ENCODE measurements around the gene PACS2. TPM values are rescaled to one million over a fixed set of nuclear protein-coding genes. Genes with fewer than 3 reads are reported as not detected.

Gene PACS2
- total and polyA plus RNA-seq, 2 of the 4 experiments (the other 2 are of a cell fraction) = 15.6 to 32.2 TPM

DNA sequence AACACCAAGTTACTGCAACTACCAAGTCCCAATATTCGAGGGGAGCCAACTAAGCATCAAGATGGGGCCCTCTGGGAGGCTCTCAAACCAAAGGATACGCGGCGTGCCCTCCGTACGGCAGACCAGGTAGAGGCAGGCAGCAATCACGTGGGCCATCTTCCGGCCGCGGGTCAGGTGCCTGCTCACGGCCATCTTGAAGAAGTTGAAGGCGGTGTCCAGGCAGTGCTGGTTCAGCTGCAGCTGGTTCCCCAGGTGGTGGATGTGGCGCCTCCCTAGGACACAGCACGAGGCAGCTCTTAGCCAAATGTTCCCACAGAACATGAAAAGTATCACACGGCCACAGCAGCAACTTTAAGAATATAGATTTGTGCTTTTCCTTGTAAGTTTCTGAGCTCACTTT is 41.9 kb upstream of the PACS2 start:
- intact Hi-C loops (cut with micrococcal nuclease) (no loop called here), in situ Hi-C loops (cut with MboI; ENCODE audit: low sequenced_read_pairs) (no loop called here), dilution Hi-C loops (cut with HindIII; ENCODE audit: low sequenced_read_pairs, unreplicated experiment) (no loop called here)
- Histone ChIP-seq H3K9me1 (ENCODE audit: insufficient read depth, low read length) (peaks cover 4% of the 10 kb centered on the region; the same call in 1 of the 2 replicates), H3K27me3 (ENCODE audit: control insufficient read depth, insufficient read depth, low read length) (no peaks in the 10 kb centered on the region), H3K9me3 (ENCODE audit: control insufficient read depth, insufficient read depth, low read length) (no peaks in the 10 kb centered on the region), H3K4me1 (ENCODE audit: control insufficient read depth, insufficient read depth, low read length) (peaks cover 6% of the 10 kb centered on the region), H3K56ac (ENCODE audit: extremely low read depth, insufficient read depth, low read length) (no peak overlapping the region), H3K79me1 (ENCODE audit: low read depth in 1 of 2, low read length in 2 of 2) (peaks cover 2 to 29% of the 10 kb centered on the region in 2 experiments; a peak in 3 of 4 replicates), H4K91ac (ENCODE audit: insufficient read depth, low read depth, low read length) (no peak overlapping the region), H2AK9ac (replicated peaks; ENCODE audit: low read depth, low read length, poor library complexity) (no peak overlapping the region), H3K18ac (ENCODE audit: low read depth, low read length) (no peak overlapping the region), H3K27ac (ENCODE audit: insufficient read depth, low read length) (no peak overlapping the region), H2BK120ac (ENCODE audit: low read depth, low read length) (no peak overlapping the region), H3K4me2 (ENCODE audit: low read depth, low read length) (no peak overlapping the region), H4K5ac (ENCODE audit: low read depth, low read length) (no peak overlapping the region), H4K8ac (ENCODE audit: low read depth in 2 of 2, low read length in 2 of 2) (no peak overlapping the region), H3K4me3 (ENCODE audit: insufficient read depth, low read depth, low read length) (no peak overlapping the region), H3K23ac (ENCODE audit: low read depth, low read length) (no peak overlapping the region), H3K4ac (ENCODE audit: low read depth, low read length) (no peak overlapping the region), H3K36me3 (ENCODE audit: control insufficient read depth, insufficient read depth, low read length) (peaks cover 4% of the 10 kb centered on the region), H3K9ac (ENCODE audit: low read depth, low read length) (no peak overlapping the region), H2AFZ (replicated peaks; ENCODE audit: low read length, poor library complexity) (no peak overlapping the region), H3K14ac (replicated peaks; ENCODE audit: low read depth, low read length) (no peak overlapping the region), H2BK20ac (ENCODE audit: low read depth, low read length) (no peak overlapping the region), H4K20me1 (ENCODE audit: insufficient read depth, low read length) (peaks cover 18% of the 10 kb centered on the region), H2AK5ac (ENCODE audit: low read depth, low read length) (no peak overlapping the region), H2BK15ac (ENCODE audit: low read depth, low read length) (no peak overlapping the region), H2BK5ac (ENCODE audit: low read depth, low read length, poor library complexity, severe bottlenecking) (no peak overlapping the region)
- no TSS peak for BruUV-seq (replicated peaks)
- ATAC-seq (ENCODE audit: low read depth) = no peak
- no peak for DNase-seq
- no peak for TF ChIP-seq POLR2A (IDR thresholded peaks at IDR 0.05; ENCODE audit: low read depth, low read length)
- no peak for TF ChIP-seq MAFK (IDR thresholded peaks at IDR 0.05; ENCODE audit: low read depth, low read length)
- TF ChIP-seq, protein P1, sequence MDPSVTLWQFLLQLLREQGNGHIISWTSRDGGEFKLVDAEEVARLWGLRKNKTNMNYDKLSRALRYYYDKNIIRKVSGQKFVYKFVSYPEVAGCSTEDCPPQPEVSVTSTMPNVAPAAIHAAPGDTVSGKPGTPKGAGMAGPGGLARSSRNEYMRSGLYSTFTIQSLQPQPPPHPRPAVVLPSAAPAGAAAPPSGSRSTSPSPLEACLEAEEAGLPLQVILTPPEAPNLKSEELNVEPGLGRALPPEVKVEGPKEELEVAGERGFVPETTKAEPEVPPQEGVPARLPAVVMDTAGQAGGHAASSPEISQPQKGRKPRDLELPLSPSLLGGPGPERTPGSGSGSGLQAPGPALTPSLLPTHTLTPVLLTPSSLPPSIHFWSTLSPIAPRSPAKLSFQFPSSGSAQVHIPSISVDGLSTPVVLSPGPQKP (IDR thresholded peaks at IDR 0.05; ENCODE audit: borderline replicate concordance, low read depth, low read length) = no peak
- no peak for TF ChIP-seq FOS (IDR thresholded peaks at IDR 0.05; ENCODE audit: low read depth, low read length)
- TF ChIP-seq MAZ (IDR thresholded peaks at IDR 0.05; ENCODE audit: borderline replicate concordance, low read depth, low read length) = no peak
- TF ChIP-seq SMC3 (IDR thresholded peaks at IDR 0.05; ENCODE audit: low read depth, low read length) = no peak
- POLR2A ChIA-PET (ENCODE audit: unreplicated experiment) = no interaction called here
- CTCF ChIA-PET = interaction anchor here (0.6 kb wide), 1 partner anchor 9 kb away, joined by 4 read pairs; no protein-coding TSS in a partner anchor
- WGBS, 2 experiments (ENCODE audit: extremely low coverage in 2 of 2, insufficient read length in 1 of 2) = 100% methylated on average over 4 of the region's 15 CpGs; no CpG with 5 or more reads in 1 of the 2 experiments

All from IMR-90 (cell line).